Adrenal gland (tissue), 5 donors: ENCODE measurements around the gene PDCD2.

Experiments used
- POLR2A ChIP-seq, 2 donors: fragments of 450-650 bp; IDR thresholded peaks; one replicate each; pipeline ENCODE4 v1.6.1; 2017; ENCODE audit warnings: antibody characterized with exemption in 2 of 2, mild to moderate bottlenecking in 2 of 2, moderate library complexity in 1 of 2
- TF ChIP-seq, protein P1 (sequence below), 6 experiments: fragments of 450-650 bp in 4 of 6; fragments of 200-600 bp in 2 of 6; sonication (generic) in 1 of 6; IDR thresholded peaks; 1 replicate in 5 of 6; 2 replicates in 1 of 6; pipeline versions ENCODE4 v1.5.1 to v1.8.0; 2016 to 2021; ENCODE audit warnings: antibody characterized with exemption in 6 of 6, mild to moderate bottlenecking in 2 of 6, moderate library complexity in 1 of 6
- donor health status: DM: no; HTN: no; CAD: no.

DNA sequence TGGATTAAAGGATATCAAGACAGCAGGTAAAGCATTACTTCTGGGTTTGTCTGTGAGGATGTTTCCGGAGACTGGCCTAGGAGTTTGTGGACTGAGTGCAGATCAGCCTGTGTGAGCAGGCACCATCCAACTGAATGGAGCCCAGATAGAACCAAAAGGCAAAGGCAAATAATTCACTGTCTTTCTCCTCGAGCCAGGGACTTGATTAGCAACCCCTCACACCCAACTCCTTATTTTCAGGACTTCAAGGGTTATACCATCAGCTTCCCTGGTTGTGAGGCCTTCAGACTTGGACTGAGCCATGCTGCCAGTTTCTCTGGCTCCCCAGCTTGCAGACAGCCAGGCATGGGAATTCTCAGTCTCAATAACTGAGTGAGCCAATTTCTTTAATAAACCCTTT, 50.6 kb downstream of the PDCD2 start:
- TF ChIP-seq, protein P1, sequence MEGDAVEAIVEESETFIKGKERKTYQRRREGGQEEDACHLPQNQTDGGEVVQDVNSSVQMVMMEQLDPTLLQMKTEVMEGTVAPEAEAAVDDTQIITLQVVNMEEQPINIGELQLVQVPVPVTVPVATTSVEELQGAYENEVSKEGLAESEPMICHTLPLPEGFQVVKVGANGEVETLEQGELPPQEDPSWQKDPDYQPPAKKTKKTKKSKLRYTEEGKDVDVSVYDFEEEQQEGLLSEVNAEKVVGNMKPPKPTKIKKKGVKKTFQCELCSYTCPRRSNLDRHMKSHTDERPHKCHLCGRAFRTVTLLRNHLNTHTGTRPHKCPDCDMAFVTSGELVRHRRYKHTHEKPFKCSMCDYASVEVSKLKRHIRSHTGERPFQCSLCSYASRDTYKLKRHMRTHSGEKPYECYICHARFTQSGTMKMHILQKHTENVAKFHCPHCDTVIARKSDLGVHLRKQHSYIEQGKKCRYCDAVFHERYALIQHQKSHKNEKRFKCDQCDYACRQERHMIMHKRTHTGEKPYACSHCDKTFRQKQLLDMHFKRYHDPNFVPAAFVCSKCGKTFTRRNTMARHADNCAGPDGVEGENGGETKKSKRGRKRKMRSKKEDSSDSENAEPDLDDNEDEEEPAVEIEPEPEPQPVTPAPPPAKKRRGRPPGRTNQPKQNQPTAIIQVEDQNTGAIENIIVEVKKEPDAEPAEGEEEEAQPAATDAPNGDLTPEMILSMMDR (IDR thresholded peaks at IDR 0.05), result no peak
- TF ChIP-seq POLR2A (IDR thresholded peaks at IDR 0.05), result no peak
